Measurements from ENCODE around the gene SLC4A1AP. TPM values are rescaled to one million over a fixed set of nuclear protein-coding genes. Genes with fewer than 3 reads are reported as not detected.
A peak's percentile ranks its signal among the peaks of the same experiment; 100 is the strongest.
"Not testable (repeated sequence)": the region's sequence is repeated elsewhere in the genome, so short reads cannot be mapped to it uniquely, and the experiment has no call there.

SLC4A1AP gene
- 28.7 and 31.1 TPM in 2 replicates for total RNA-seq

GRCh38 chr2:27663285-27664153, at the start of gene SLC4A1AP, which contains the start of gene SUPT7L:
Gene SLC4A1AP, plus strand, starts transcription at chr2:27663889. Its CDS starts 26 bp downstream, at chr2:27663915.
Gene SUPT7L, minus strand, starts transcription at chr2:27663614. Its CDS starts 1,422 bp downstream, at chr2:27662192.
- peak within 1 kb of the TSS; percentile 98 for H3K4me3 ChIP-seq (ENCODE audit: low read depth, low read length)
- no peak for TF ChIP-seq CTCF (IDR thresholded peaks at IDR 0.05; ENCODE audit: insufficient read depth, low read depth, low read length)
- peak; percentile 90 for DNase-seq (ENCODE audit: low read depth)

GRCh38 chr2:27613985-27614384, 49.7 kb upstream of the SLC4A1AP start:
- TF ChIP-seq CTCF (IDR thresholded peaks at IDR 0.05; ENCODE audit: insufficient read depth, low read depth, low read length), result no peak
- H3K4me3 ChIP-seq (ENCODE audit: low read depth, low read length), result no peak overlapping the region
- DNase-seq (ENCODE audit: low read depth), result no peak

- no peak overlapping the region for H3K4me3 ChIP-seq (ENCODE audit: low read depth, low read length)
- no peak for DNase-seq (ENCODE audit: low read depth)
- no peak for TF ChIP-seq CTCF (IDR thresholded peaks at IDR 0.05; ENCODE audit: insufficient read depth, low read depth, low read length)
These were observed 48.4 kb upstream of the SLC4A1AP start for GRCh38 chr2:27615316-27615715.

GRCh38 chr2:27621524-27621923, 42.2 kb upstream of the SLC4A1AP start:
- no peak for DNase-seq (ENCODE audit: low read depth)
- no peak overlapping the region for H3K4me3 ChIP-seq (ENCODE audit: low read depth, low read length)
- no peak for TF ChIP-seq CTCF (IDR thresholded peaks at IDR 0.05; ENCODE audit: insufficient read depth, low read depth, low read length)

GRCh38 chr2:27622921-27623384, 40.7 kb upstream of the SLC4A1AP start:
- TF ChIP-seq CTCF (IDR thresholded peaks at IDR 0.05; ENCODE audit: insufficient read depth, low read depth, low read length), result no peak
- DNase-seq (ENCODE audit: low read depth), result peak; percentile 18
- H3K4me3 ChIP-seq (ENCODE audit: low read depth, low read length), result no peak overlapping the region

- H3K4me3 ChIP-seq (ENCODE audit: low read depth, low read length), result no peak overlapping the region
- no peak for DNase-seq (ENCODE audit: low read depth)
- no peak for TF ChIP-seq CTCF (IDR thresholded peaks at IDR 0.05; ENCODE audit: insufficient read depth, low read depth, low read length)
These were observed 38.7 kb upstream of the SLC4A1AP start for GRCh38 chr2:27624943-27625342.

- not testable (repeated sequence) for DNase-seq (ENCODE audit: low read depth); H3K4me3 ChIP-seq (ENCODE audit: low read depth, low read length)
These were observed 37.4 kb upstream of the SLC4A1AP start for GRCh38 chr2:27626323-27626722.

GRCh38 chr2:27626921-27627320, 36.8 kb upstream of the SLC4A1AP start:
- not testable (repeated sequence) for H3K4me3 ChIP-seq (ENCODE audit: low read depth, low read length)
- peak; percentile 75 for DNase-seq (ENCODE audit: low read depth)

All from fibroblast of villous mesenchyme (primary cell).